Smooth muscle cell (in vitro differentiated cells): Measurements from ENCODE around the gene ARMH1. TPM values are rescaled to one million over a fixed set of nuclear protein-coding genes. Genes with fewer than 3 reads are reported as not detected.

ENCODE experiments used
- DNase-seq: peaks from one replicate; lab custom pipeline; 2025; ENCODE audit not compliant: unreplicated experiment; lab: John Stamatoyannopoulos, UW
- H2AFZ ChIP-seq: fragments of 200-600 bp; sonication (generic); 2 replicates; pipeline ENCODE4 v1.6.0; 2016; ENCODE audit warnings: antibody characterized with exemption, low read depth, mild to moderate bottlenecking
- H3F3A ChIP-seq: fragments of 200-600 bp; sonication (generic); 2 replicates; pipeline ENCODE4 v1.6.0; 2017; ENCODE audit warnings: antibody characterized with exemption, low read depth
- H3K27ac ChIP-seq: fragments of 200-600 bp; sonication (generic); 2 replicates; pipeline ENCODE4 v1.5.1; 2016; ENCODE audit warnings: low read depth, mild to moderate bottlenecking
- H3K27me3 ChIP-seq: fragments of 200-600 bp; sonication (generic); 2 replicates; pipeline ENCODE4 v1.6.1; 2016; ENCODE audit warnings: low read depth, mild to moderate bottlenecking
- H3K36me3 ChIP-seq: fragments of 200-600 bp; sonication (generic); 2 replicates; pipeline ENCODE4 v1.5.1; 2016; ENCODE audit warnings: low read depth
- H3K4me1 ChIP-seq: fragments of 200-600 bp; sonication (generic); 2 replicates; pipeline ENCODE4 v1.5.1; 2016; ENCODE audit warnings: low read depth
- H3K4me2 ChIP-seq: fragments of 200-600 bp; sonication (generic); 2 replicates; pipeline ENCODE4 v1.6.0; 2016; ENCODE audit warnings: mild to moderate bottlenecking
- H3K4me3 ChIP-seq: fragments of 200-600 bp; sonication (generic); 2 replicates; pipeline ENCODE4 v1.5.1; 2016; ENCODE audit warnings: mild to moderate bottlenecking
- H3K79me2 ChIP-seq: fragments of 200-600 bp; sonication (generic); 2 replicates; pipeline ENCODE4 v1.6.0; 2016; ENCODE audit warnings: low read depth, mild to moderate bottlenecking
- H3K9ac ChIP-seq: fragments of 200-600 bp; sonication (generic); 2 replicates; pipeline ENCODE4 v1.6.0; 2016; ENCODE audit warnings: low read depth
- H3K9me3 ChIP-seq: fragments of 200-600 bp; sonication (generic); replicated peaks from 2 replicates; pipeline ENCODE4 v1.5.1; 2016; ENCODE audit warnings: low read depth
- H4K20me1 ChIP-seq: fragments of 200-600 bp; sonication (generic); 2 replicates; pipeline ENCODE4 v1.6.0; 2016; ENCODE audit warnings: low read depth
- CTCF ChIP-seq: fragments of 200-600 bp; sonication (generic); IDR thresholded peaks from 2 replicates; pipeline ENCODE4 v1.5.1; 2017; ENCODE audit warnings: borderline replicate concordance, mild to moderate bottlenecking, antibody characterized with exemption; ENCODE audit not compliant: insufficient read depth, poor library complexity, severe bottlenecking
- WGBS: methylation state at CpG from one replicate; pipeline ENCODE4 v1.1.7; 2016; ENCODE audit warnings: low lambda C conversion rate; 5-methylcytosine and 5-hydroxymethylcytosine counted together
- polyA plus RNA-seq: library from polyadenylated mRNA; unstranded; fragments of >200 nt; fragmentation: Nextera tagmentation; extraction: Ambion mirVana; gene quantifications from 2 replicates; pipeline ENCODE4 v1.2.1, GENCODE V29; 2016
- total RNA-seq: library from RNA; depleted of rRNA; stranded (reverse); fragments of >200 nt; gene quantifications from 2 replicates; pipeline ENCODE4 v1.2.3, GENCODE V29; 2014

ARMH1 gene
- total and polyA plus RNA-seq, 2 experiments from 2014 or later = 1.5 to 8.3 TPM

DNA sequence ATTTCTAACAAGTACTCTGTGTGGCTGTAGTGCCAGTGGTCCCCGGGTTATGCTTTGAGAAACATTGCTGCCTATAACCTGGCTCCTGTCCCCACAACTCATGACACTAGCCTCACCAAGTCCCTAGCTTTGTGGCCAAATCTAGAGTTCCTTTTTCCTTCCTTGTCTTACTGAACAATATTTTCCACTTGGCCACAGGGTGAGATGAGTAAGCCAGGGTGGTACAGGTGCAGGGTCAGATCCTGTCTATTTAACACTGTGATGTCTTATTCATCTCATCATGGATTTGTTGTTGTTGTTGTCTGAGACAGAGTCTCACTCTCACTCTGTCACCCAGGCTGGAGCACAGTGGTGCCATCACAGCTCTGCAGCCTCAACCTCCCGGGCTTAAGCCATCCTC lies 18.6 kb downstream of the ARMH1 start:
- DNase-seq = no peak
- Histone ChIP-seq H3K27me3 (no peaks in the 10 kb centered on the region), H3K9me3 (no peaks in the 10 kb centered on the region), H3K79me2 (no peaks in the 10 kb centered on the region), H3K27ac (no peak overlapping the region), H4K20me1 (no peaks in the 10 kb centered on the region), H3K4me3 (no peak overlapping the region), H3F3A (no peaks in the 10 kb centered on the region), H3K36me3 (no peaks in the 10 kb centered on the region), H3K9ac (no peak overlapping the region), H2AFZ (no peak overlapping the region), H3K4me2 (no peak overlapping the region), H3K4me1 (no peaks in the 10 kb centered on the region)
- no peak for TF ChIP-seq CTCF
- 95% methylated on average over 2 of the region's 2 CpGs for WGBS

GRCh38 chr1:44693900-44694299 lies 19.4 kb downstream of the ARMH1 start:
- Histone ChIP-seq H3K27ac (no peak overlapping the region), H3K36me3 (no peaks in the 10 kb centered on the region), H3K27me3 (no peaks in the 10 kb centered on the region), H3F3A (no peaks in the 10 kb centered on the region), H3K4me1 (no peaks in the 10 kb centered on the region), H3K4me2 (no peak overlapping the region), H3K79me2 (no peaks in the 10 kb centered on the region), H3K4me3 (no peak overlapping the region), H3K9ac (no peak overlapping the region), H2AFZ (no peak overlapping the region), H4K20me1 (no peaks in the 10 kb centered on the region), H3K9me3 (no peaks in the 10 kb centered on the region)
- TF ChIP-seq CTCF = no peak
- WGBS = 95% methylated on average over 3 of the region's 3 CpGs
- DNase-seq = no peak

GRCh38 chr1:44694863-44695478 lies 20.5 kb downstream of the ARMH1 start:
- no peak overlapping the region for H3K27ac ChIP-seq
- no peak overlapping the region for H3K4me3 ChIP-seq
- no peaks in the 10 kb centered on the region for H3K36me3 ChIP-seq
- no peak overlapping the region for H3K4me2 ChIP-seq
- no peak overlapping the region for H3K9ac ChIP-seq
- H2AFZ ChIP-seq = no peak overlapping the region
- H3F3A ChIP-seq = no peaks in the 10 kb centered on the region
- no peak for DNase-seq
- H3K4me1 ChIP-seq = no peaks in the 10 kb centered on the region
- 93% methylated on average over 7 of the region's 7 CpGs for WGBS
- no peaks in the 10 kb centered on the region for H3K9me3 ChIP-seq
- H4K20me1 ChIP-seq = no peaks in the 10 kb centered on the region
- TF ChIP-seq CTCF = no peak
- no peaks in the 10 kb centered on the region for H3K27me3 ChIP-seq
- H3K79me2 ChIP-seq = no peaks in the 10 kb centered on the region

DNA sequence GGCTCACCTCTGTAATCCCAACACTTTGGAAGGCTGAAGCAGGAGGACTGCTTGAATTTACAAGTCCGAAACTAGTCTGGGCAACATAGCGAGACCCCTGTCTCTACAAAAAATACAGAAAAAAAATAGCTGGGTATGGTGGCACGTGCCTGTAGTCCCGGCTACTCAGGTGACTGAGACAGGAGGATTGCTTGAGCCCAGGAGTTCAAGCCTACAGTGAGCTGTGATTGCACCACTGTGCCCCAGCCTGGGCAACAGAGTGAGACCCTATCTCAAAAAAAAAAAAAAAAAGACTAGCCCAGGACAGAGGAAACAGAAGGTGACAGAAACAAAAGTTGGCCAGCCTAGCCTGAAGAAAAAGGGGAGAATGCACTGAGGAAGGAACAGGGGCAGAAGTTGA lies 21.2 kb downstream of the ARMH1 start:
- Histone ChIP-seq H3K27ac (no peak overlapping the region), H3K79me2 (no peaks in the 10 kb centered on the region), H4K20me1 (no peaks in the 10 kb centered on the region), H3K4me1 (no peaks in the 10 kb centered on the region), H3K9me3 (no peaks in the 10 kb centered on the region), H3K36me3 (no peaks in the 10 kb centered on the region), H3F3A (no peaks in the 10 kb centered on the region), H3K9ac (no peak overlapping the region), H3K4me3 (no peak overlapping the region), H3K4me2 (no peak overlapping the region), H3K27me3 (no peaks in the 10 kb centered on the region), H2AFZ (no peak overlapping the region)
- TF ChIP-seq CTCF = no peak
- WGBS = 100% methylated on average over 4 of the region's 4 CpGs
- DNase-seq = no peak
